GM12892 (cell line): ENCODE data around the gene WFDC1.

Experiments used
- POLR2A ChIP-seq: IDR thresholded peaks from 2 replicates; pipeline ENCODE4 v1.6.1; 2011; ENCODE audit warnings: low read depth, low read length, control low read depth
- POLR2AphosphoS5 ChIP-seq: IDR thresholded peaks from 2 replicates; pipeline ENCODE4 v1.6.1; 2011; ENCODE audit warnings: low read depth, low read length, control low read depth
- TAF1 ChIP-seq: IDR thresholded peaks from 2 replicates; pipeline ENCODE4 v1.6.1; 2011; ENCODE audit warnings: low read depth, mild to moderate bottlenecking, control low read depth, low read length, borderline replicate concordance

GRCh38 chr16:84262031-84262430 lies 32.6 kb upstream of the WFDC1 start:
- TF ChIP-seq POLR2AphosphoS5 (no peak), POLR2A (no peak), TAF1 (no peak)
